ENCODE results near the gene MEF2C.

Gene MEF2C

DNA sequence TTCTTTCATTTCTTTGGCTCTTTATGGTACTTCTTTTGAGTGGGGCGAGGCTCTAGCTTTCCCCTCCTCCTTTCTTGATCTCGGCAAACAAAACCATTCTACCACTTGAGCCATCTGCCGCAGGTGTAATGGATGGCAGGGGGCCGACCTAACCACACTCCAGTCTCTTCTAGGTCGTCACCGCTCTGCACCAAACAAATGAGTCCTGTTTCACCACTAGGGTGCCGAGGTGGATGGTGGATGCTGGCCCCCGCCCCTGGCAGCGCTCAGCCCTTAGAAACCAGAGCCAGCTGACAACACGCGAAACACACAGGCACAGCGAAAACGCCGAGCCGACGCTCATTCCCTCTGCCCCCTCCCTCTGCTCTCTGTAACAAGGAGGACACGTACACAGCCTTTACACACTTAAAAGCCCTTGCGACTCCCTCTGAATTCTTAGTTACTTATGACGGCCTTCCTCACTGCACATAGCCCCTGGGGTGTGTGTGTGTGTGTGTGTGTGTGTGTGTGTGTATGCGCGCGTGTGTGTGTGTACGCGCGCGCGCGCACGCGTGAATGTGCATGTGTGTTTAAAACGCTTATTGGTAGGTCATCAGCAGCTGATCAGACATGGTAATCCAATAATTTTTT is 199.4 kb downstream of the MEF2C start:
- DNase-seq, result no peak

DNA sequence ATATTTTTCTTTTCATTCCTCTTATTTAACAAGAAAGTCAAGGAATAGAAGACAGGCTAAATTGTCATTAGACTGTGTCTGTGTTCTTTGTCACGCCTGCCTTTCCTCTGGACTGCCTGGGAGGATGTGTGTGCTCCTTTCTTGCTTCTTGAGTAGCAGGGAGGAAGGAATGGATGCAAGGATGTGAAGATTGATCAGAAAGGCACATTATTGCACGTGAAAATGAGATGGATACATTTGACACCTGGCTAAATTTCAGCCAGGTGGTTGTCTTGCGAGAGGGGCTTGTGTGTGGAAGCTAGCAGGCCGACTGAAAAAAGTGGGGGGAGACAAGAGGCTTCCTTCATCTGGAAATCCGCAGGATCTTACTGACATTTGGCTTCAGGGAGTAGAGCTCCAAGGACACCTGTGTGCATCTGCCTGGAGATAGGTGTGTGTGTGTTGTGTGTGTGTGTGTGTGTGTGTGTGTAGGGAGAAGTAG is 200.1 kb downstream of the MEF2C start:
- DNase-seq, result no peak

DNA sequence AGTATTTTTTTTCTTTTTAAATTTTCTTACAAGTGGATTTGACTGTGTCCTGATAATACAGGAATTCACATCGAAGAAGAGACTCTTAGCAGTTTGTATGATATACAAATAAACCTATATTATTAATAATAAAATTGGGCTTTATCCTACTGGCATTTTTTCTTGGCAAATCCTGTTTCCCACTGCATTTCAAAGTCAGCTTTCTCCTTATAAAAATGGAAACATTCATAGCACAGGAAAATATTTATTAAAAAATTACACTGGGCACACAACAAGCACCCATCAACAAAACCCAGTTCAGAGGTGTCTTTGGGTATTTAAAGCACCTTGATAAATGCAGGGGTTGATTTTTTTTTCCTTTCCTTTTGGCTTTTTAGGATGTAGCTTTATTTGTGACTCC is 200.9 kb downstream of the MEF2C start:
- DNase-seq, result no peak

DNA sequence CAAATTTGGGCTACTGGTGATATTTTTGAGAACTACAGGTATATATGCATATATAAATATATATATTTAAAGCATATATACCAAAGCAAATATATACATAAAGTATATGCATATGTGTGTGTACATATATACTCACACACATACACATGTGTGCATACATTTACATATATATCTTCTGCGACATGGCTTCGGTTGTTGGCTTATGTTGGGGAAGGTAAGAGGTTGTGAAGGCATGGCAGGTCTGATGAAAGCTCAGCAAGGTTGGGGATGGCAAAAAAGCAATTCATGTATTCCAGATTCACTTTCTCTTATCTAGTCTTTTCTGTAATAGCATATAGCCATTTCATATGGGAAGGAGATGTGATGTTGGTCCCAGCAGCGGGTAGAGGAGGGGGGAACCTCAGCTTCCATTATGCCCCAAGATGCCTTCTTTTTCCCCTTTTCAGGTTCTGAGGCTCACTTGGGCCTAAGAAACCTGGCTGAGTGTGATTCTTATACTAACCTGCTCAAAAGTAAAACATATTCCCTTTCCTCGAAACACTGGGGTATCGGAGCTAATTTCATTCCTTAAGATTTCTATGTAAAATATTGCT is 201.7 kb downstream of the MEF2C start:
- DNase-seq, result no peak

DNA sequence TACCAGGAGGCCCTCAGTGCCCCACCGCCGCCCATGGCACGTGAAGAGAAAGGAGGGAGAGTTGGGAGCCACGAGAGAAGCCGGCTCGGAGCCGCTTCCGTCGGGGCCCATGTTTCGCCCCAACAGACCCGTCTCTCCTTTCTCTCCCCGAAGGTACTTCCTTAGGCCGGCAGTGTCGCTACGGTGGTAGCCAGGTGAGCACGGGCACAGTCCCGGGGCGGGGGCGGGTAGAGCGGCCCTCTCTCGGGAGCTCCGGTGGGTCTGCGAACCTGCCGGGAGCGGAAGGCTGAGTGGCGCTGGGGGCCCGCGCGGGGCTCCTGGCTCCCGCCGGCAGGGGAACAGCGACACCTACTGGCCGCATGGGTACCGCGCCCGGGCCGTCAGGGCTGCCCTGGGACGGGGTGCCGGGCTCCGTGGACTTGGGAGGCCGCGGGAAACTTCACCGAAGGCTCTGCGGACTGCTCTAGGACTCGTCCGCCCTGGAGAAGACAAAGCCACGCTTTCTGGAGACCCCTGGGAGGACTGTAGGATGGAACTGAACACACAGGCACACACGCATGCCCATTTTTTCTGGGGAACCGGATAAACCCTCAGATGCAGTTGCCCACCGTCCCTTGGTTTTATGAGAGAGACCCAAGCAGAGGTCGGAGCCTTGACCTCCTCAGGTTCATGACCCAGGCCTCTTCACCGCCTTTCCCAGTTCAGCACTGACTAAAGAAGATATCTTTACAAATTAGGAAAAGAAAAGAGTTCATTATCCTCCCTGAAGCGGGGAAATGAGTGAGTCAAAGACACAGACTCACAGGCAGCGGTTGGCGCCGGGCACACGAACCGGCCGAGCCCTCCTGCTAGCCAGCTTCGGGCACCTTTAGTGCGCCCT is 202.5 kb downstream of the MEF2C start:
- DNase-seq, result no peak

DNA sequence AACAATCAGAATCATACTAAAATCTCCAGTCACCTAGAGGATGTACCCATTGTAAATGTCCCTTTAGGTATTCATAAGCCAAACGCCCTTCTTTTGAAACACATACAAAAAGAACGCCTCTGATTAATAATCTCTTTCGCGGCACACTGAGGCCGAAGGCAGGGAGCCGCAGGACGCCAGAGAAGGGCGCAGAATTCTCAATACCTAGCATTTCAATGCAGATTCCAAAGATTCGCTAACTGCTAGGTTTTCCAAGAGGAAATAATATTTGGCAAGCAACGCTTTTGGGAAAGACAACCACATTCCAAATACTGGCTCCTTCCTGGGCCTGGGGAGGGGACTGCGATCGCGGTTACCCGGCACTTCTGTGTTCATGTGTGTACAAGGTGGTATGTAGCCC is 203.3 kb downstream of the MEF2C start:
- DNase-seq, result no peak

DNA sequence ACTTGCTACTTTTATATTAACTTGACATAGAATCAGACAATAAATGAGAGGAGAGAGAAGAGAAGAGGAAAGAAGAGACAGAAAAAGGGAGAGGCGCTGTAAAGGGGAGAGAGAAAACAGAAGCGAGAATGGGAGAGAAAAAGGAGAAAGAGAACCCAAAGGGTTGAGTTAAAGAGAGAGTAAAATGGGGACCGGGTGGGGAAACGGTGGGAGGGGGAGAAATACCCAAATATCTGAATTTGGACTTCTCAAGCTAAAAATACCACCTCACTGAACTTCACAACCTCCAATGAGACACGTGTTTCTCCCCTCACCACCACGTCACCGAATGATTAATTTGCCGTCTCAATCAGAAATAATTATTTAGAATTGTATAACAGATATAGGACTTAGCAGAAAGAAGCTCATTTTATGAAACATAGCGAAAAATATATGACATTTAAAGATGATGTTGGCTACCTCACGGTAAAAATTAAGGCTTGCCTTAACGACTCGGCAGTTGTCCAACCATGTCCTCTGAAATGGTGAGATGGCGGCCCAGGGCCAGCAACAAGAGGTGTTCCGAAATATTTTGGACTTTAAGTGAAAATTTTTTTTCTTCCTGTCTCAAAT is 204.1 kb downstream of the MEF2C start:
- DNase-seq, result no peak

DNA sequence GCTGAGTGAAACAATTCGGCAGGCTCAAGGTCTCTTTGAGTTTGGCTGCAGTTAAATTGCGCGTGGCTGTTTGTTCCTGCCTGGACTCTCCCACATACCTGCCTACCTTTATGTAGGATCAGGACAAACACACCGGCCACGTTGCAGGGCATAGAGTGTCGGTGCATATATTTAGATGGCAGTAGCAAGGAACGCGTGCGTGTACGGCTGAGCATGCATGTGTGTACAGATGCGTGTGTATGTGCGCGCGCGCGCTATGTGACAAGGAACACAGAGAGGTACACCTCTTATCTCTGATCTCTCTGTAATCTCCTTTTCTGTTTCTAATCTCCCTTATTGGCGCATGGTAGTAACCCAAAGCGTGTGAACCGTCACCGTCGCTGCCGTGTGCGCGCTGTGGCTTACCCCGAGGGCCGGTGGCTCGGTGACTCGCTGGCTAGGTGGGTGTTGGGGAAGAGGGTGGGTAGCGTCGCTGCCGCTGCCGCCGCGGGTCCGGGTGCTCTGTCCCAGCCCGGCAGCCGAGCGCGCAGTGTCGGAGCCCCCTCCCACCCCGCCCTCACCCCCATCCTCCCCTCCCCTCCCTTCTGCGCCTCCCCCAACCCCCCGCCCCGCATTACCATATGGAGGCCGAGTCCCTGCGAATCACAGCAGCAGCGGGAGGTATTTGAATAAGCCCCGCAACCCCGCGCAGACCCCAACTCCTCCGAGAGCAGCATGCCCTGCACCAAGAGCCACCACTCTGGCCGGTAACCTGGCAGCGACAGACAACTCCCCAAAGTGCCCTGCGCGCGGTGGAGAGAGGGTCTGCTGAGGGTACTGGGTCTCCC is 204.8 kb downstream of the MEF2C start:
- no peak for DNase-seq

DNA sequence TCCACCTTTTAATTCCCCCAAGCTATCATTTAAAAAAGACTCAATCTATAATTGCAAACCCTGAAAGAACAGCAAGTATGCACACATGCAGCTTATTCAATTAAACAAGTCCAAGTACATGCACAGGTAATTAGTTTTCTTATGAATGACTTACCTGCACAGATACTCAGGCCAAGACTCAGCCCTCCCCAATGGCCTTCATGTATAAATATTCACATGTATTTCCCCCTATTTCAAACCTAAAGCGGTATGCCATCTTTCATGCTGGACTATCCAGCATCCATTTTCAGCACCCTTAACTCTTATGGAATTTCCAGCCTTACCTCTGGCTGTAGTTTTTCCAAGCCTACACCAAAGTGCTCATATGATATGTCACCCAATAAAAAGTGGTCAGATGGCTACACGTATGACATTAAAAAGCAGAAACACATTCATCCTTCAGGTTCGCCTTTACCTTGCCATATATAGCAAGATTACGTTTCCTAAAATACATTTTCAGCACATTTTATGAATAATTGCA is 205.5 kb downstream of the MEF2C start:
- no peak for DNase-seq

DNA sequence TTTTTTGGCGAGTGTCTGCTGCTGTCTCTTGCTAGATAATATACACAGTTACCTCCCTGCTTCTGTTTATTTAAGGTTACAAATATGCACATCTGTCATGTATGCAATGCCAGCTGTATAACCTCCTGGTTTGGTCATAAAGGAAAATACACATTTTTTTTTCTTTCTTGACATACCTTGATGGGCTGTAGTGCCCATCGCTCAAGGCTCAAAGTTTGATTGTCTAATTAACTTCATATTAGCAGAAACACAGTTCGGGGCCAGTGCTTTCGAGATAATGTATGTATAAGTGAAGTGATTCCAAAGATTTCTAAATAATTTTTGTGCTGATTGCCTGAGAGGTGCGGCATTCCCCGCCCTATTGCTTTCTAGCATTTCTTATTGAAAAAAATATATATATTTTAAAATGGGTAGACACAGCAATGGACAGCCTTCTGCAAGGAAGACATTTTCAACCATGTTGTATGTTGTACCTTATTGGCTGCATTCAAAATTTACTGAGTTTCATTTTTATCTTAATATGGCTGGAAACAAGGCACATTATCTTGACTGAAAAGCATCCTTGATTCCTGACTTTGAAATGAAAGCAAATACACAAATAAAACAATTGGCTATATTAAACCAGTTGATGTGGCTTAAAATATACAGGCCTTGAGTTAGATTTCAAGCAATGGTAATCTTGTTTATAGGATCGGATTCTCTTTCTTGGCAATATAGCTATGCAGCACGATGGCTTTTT is 206.2 kb downstream of the MEF2C start:
- no peak for DNase-seq

DNA sequence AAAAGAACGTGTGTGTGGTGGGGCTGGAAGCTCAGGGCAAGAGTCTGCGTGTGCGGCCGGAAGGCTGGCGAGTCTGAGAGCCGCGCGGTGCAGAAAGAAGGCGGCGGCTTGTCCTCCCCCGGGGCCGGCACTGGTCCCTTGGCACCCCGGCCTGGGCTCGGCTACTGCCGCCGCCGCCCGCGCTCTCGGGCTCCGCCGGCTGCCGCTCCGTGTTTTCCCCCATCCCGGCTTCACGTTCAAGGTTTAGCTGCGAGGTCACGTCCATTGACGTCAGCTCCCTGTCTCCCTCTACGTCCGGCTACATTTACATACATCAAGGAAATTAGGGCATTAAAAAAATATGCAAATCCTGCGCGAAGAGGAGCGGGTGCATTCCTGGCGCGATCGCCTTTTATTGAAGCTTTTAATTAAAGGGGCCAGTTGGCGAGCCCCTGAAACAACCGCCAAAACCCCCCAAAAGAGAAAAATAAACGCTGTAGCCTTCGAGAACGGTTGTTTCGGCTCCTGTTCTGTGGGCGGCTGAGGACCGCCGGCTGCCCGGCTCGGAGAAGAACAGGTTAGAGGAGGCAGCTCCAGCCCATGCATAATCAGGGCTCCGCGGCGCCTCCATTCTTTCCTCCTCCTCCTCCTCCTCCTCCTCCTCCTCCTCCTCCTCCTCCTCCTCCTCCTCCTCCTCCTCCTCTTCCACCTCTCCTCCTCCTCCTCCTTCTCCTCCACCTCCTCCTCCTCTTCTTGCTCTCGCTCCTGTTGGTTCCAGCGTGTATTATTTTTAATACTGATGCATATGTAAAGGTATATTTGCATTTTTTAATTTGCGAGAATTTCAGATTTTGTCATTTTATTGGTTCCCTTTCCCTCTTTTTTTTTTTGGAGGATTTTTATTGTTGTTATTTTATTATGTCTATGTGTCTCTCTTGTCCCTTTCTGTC is 207.0 kb downstream of the MEF2C start:
- DNase-seq, result no peak

DNA sequence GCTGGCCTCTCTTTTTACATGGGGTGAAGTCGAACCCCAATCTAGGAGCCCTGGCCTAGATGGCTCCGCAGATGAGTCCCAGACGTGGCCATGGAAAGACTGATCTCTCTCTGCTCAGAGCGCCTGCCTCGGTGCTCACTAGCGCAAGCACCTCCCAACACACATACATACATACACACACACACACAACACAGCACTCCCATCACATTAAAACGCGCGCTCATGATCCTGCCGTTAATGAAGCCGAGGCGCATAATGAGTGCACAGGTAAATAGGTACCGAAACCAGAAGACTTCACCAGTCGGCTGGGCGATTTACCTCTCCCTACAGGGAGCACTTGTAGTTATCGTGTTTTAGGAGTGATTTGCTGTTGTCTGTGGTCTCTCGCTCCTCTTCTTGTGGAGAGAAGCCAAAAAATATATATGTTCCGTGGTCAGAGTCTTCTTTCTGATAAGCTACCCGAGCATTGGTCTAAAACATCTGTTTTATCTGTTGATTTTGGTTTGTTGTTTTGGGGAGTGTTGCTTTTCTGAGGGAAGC is 207.7 kb downstream of the MEF2C start:
- no peak for DNase-seq

DNA sequence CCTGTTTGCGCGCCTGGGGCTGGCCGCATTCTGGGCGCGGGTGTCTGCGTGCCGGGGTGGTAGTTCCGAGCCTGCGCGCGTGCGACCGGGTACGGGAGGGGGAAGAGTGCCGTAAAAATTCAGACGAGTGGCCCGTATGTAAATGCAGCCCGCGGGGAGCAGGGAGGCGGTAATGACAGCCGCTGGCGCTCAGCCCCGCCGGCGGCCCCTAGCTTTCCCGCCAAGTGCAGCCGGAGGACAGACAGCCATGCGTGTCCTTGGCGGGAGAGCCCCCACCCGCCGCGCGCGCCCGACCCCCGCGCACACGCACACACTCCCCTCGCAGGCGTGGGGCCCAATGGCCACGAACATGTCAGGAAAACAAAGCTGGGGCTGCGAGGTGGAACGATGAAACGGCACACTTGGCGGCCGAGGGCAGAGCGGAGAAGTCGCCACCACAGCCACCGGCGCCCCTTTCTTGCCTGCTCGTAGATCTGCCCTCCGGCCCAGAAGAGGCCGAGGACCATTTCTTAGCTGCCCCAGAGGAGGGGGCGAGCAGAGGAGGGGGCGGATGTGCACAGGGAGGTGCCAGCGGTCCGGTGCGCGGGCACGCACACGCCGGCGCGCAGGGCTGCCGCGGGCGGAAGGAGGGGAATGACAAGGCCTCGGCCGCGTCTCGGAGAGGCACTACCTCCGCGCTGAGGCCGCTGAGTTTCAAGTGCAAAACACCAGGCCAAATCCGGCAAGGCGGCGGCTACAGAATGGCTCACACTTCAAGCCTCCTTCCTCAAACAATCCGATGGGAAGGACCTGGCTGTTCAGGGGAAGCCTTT is 208.4 kb downstream of the MEF2C start:
- no peak for DNase-seq

DNA sequence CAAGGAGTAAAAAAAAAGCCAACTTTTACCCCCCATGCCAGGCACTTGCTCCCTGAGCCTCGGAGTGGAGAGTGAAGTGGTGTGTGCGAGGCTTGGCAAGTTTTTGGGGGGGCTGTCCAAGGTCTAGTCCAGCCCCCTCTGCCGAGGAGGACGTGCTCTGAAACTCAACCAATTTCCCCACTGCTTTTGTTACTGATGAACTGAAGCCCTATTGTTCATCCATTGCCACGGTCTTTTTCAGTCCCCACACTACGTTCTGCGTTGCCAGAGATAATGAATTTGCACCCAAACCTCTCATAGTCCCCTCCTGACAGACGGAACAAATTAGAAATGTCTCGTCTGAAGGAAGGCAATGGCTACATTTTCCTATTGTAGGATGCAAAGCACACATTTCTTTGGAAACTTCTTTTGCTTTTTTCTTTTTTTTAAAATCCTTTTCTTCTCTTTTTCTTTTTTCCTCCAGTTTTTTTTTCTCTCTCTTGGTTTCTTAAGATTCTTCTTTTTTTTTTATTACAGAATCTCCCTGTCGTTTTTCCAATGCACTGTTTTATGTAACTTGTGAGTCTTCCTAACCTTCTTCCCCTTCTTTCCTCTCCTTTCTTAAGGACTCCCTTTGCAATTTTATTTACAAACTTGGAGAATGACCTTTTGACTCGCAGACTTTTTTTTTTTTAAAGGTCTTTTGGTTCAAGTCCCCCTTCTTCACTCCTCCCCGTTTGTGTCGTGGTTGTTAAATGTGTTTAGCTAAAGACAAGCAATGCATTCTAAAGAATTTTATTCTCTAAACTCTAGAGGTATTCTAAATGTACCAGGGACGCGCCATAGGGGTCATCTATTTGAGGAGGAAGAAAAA is 209.5 kb downstream of the MEF2C start:
- peak in 1 of 2 donors; percentile 98 for DNase-seq

DNA sequence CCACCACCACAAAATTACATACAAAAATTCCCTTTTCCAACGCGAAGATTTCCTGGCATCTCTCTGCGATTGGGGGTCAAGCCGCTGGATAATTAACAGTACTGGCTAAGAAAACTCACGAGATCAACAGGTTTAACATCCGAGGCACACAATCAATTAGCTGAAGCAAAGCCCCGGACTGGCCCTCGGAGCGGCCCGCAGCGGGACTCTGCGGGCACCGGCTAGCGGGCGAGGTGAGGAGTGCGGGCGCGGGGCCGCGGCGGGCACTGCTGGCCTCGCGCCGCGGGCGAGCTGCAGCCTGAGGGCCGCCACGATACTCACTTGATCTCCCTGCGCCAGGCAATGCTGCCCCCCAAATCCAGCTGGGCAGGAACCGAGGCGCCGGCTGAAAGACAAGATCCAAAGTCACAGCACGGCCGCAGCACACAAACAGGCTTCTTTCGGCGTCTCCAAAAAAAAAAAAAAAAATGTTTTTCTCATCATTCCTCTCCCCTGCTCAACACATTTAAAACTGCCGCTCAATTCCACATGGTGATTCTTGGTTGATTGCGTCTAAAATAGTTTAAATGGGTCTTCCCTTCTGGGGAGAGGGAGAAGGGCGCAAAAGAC is 210.2 kb downstream of the MEF2C start:
- DNase-seq, result no peak

DNA sequence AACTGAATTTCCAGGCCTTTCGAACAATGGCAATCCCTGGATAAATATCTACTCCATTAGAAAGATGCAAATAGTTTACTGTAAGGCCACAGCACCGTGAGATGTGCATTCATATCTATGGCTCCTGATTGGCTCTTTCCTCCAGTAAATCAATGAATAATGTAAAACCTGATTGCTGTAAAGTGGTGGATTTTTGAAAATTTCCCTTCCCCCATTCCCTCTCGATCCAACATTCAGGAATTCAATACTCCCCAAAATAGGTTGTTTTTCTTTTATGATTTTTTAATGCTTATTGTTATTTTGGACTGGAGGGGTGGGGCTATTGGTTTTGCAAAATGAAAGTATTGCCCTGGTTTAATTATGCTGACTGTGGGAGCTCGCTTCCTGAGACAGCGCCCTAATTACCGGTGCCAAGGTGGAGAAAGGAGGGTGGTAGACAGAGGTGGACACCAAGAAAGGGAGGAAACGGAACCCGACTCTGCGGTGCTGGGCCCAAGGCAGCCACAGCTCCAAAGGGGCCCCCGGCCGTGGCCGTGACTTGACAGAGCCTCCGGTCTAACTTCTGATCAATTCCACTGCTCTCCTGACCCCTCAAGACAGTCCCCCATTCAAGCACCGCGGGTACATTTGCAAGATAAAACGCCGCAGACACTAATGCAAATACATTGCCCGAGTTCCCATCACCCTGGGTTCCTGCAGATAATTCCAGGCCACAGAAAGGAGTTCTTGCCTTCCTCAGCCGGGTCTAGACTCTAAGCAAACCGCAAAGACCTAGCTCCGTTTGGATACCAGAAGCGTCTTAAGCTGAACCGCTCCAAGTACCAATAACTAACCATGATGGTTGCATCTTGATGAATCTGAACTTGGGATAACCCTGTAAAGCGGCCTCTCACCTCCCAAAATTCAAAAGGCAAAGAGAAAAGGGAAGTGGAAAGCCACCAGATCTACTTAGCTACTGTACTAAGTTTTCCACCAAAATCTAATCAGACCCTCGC is 211.2 kb downstream of the MEF2C start:
- DNase-seq, result no peak

All from hippocampal formation (tissue), 2 donors.